Stimulated activated CD8-positive, alpha-beta memory T cell treated with anti-CD3 and anti-CD28 coated beads, Interleukin-7, amount 100 ng/mL, for 24 hours (primary cell): ENCODE results near the gene PARD3B.

Experiments
- DNase-seq: peaks from one replicate; pipeline ENCODE4 v3.0.0-alpha.2; 2020; ENCODE audit warnings: low read depth

PARD3B gene

GRCh38 chr2:205358351-205358815, 813.1 kb downstream of the PARD3B start:
- no peak for DNase-seq

GRCh38 chr2:205361272-205361671, 816.0 kb downstream of the PARD3B start:
- DNase-seq = no peak

GRCh38 chr2:205361970-205362369, 816.7 kb downstream of the PARD3B start:
- DNase-seq = no peak

- DNase-seq = no peak
Observed at GRCh38 chr2:205364261-205364660, 819.0 kb downstream of the PARD3B start.

GRCh38 chr2:205366336-205367060, 821.2 kb downstream of the PARD3B start:
- DNase-seq = no peak

- DNase-seq = no peak
Observed at GRCh38 chr2:205367331-205367935, 822.2 kb downstream of the PARD3B start.

- DNase-seq = no peak
Observed at GRCh38 chr2:205369813-205370212, 824.5 kb downstream of the PARD3B start.

GRCh38 chr2:205370726-205371125, 825.5 kb downstream of the PARD3B start:
- no peak for DNase-seq

GRCh38 chr2:205372141-205372540, 826.9 kb downstream of the PARD3B start:
- DNase-seq = no peak

GRCh38 chr2:205375461-205376448, 830.5 kb downstream of the PARD3B start:
- DNase-seq = no peak

GRCh38 chr2:205377324-205377723, 832.0 kb downstream of the PARD3B start:
- DNase-seq = no peak

GRCh38 chr2:205383601-205384000, 838.3 kb downstream of the PARD3B start:
- no peak for DNase-seq

GRCh38 chr2:205386109-205386508, 840.8 kb downstream of the PARD3B start:
- DNase-seq = no peak

GRCh38 chr2:205387350-205388055, 842.2 kb downstream of the PARD3B start:
- DNase-seq = no peak

GRCh38 chr2:205390866-205391265, 845.6 kb downstream of the PARD3B start:
- no peak for DNase-seq

GRCh38 chr2:205401511-205401910, 856.2 kb downstream of the PARD3B start:
- DNase-seq = no peak

GRCh38 chr2:205402011-205402410, 856.7 kb downstream of the PARD3B start:
- no peak for DNase-seq

GRCh38 chr2:205403244-205403825, 858.1 kb downstream of the PARD3B start:
- DNase-seq = no peak

GRCh38 chr2:205405194-205405593, 859.9 kb downstream of the PARD3B start:
- no peak for DNase-seq

GRCh38 chr2:205405752-205406151, 860.5 kb downstream of the PARD3B start:
- DNase-seq = no peak

- no peak for DNase-seq
Observed at GRCh38 chr2:205407984-205408383, 862.7 kb downstream of the PARD3B start.
